ENCODE measurements around the gene KIF21B.

Gene KIF21B

GRCh38 chr1:201023517-201023902, at the start of gene KIF21B:
TSS of gene KIF21B (minus strand) at chr1:201023714. CDS start at chr1:201023383, 331 bp downstream.
- no peak for TF ChIP-seq ZFX (IDR thresholded peaks at IDR 0.05; ENCODE audit: borderline replicate concordance)
- peak; percentile 21 for TF ChIP-seq CTCF (IDR thresholded peaks at IDR 0.05)
- H3K27ac ChIP-seq: no peak within 1 kb of the TSS

- TF ChIP-seq CTCF (IDR thresholded peaks at IDR 0.05) (no peak), ZFX (IDR thresholded peaks at IDR 0.05; ENCODE audit: borderline replicate concordance) (no peak)
Measured at GRCh38 chr1:201072922-201073321, 49.4 kb upstream of the KIF21B start.

GRCh38 chr1:201072149-201072548, 48.6 kb upstream of the KIF21B start:
- no peak overlapping the region for H3K27ac ChIP-seq
- TF ChIP-seq ZFX (IDR thresholded peaks at IDR 0.05; ENCODE audit: borderline replicate concordance) (no peak), CTCF (IDR thresholded peaks at IDR 0.05) (no peak)

More at GRCh38 chr1:201072922-201073321, 49.4 kb upstream of the KIF21B start:
- no peak overlapping the region for H3K27ac ChIP-seq

- TF ChIP-seq CTCF (IDR thresholded peaks at IDR 0.05): no peak
- no peak for TF ChIP-seq ZFX (IDR thresholded peaks at IDR 0.05; ENCODE audit: borderline replicate concordance)
Measured at GRCh38 chr1:201069636-201070035, 46.1 kb upstream of the KIF21B start.

GRCh38 chr1:201068976-201069375, 45.5 kb upstream of the KIF21B start:
- TF ChIP-seq ZFX (IDR thresholded peaks at IDR 0.05; ENCODE audit: borderline replicate concordance): no peak
- TF ChIP-seq CTCF (IDR thresholded peaks at IDR 0.05): no peak
- H3K27ac ChIP-seq: no peak overlapping the region

More at GRCh38 chr1:201069636-201070035, 46.1 kb upstream of the KIF21B start:
- H3K27ac ChIP-seq: no peak overlapping the region

GRCh38 chr1:201066986-201067385, 43.5 kb upstream of the KIF21B start:
- no peak overlapping the region for H3K27ac ChIP-seq
- TF ChIP-seq CTCF (IDR thresholded peaks at IDR 0.05): no peak
- TF ChIP-seq ZFX (IDR thresholded peaks at IDR 0.05; ENCODE audit: borderline replicate concordance): no peak

- TF ChIP-seq ZFX (IDR thresholded peaks at IDR 0.05; ENCODE audit: borderline replicate concordance) (no peak), CTCF (IDR thresholded peaks at IDR 0.05) (no peak)
- H3K27ac ChIP-seq: no peak overlapping the region
Measured at GRCh38 chr1:201065686-201066085, 42.2 kb upstream of the KIF21B start.
